Brain microvascular endothelial cell (primary cell): ENCODE measurements around the gene MYH9.

Experiments
- DNase-seq: peaks from one replicate; pipeline ENCODE4 v3.0.0-alpha.2; 2020
- H3K27ac ChIP-seq: fragments of 250-450 bp; sonication (Bioruptor Pico); 2 replicates; pipeline ENCODE4 v1.5.1; 2020; ENCODE audit warnings: mild to moderate bottlenecking, moderate library complexity
- H3K27me3 ChIP-seq: fragments of 250-450 bp; sonication (Bioruptor Pico); replicated peaks from 2 replicates; pipeline ENCODE4 v1.5.1; 2020; ENCODE audit warnings: mild to moderate bottlenecking
- H3K36me3 ChIP-seq: fragments of 250-450 bp; sonication (Bioruptor Pico); replicated peaks from 2 replicates; pipeline ENCODE4 v1.5.1; 2020; ENCODE audit warnings: mild to moderate bottlenecking
- H3K4me3 ChIP-seq: 2 replicates; pipeline ENCODE4 v1.5.1; 2011; ENCODE audit warnings: low read depth, mild to moderate bottlenecking, control low read depth, low read length, moderate library complexity
- CTCF ChIP-seq: IDR thresholded peaks from 2 replicates; pipeline ENCODE4 v1.5.1; 2011; ENCODE audit warnings: low read depth, mild to moderate bottlenecking, moderate library complexity, low read length, control low read depth, inconsistent platforms; ENCODE audit errors: missing control alignments
- in situ Hi-C: cut with HindIII; loops from 2 replicates; pipeline ENCODE4 v1.10.0; 2017; ENCODE audit warnings: low sequenced_read_pairs, low pct_ligation_motif_present

Gene MYH9

GRCh38 chr22:36376265-36376664 is 11.5 kb downstream of the MYH9 start:
- no peak for DNase-seq
- Histone ChIP-seq H3K4me3 (no peak overlapping the region), H3K36me3 (peaks cover 81% of the 10 kb centered on the region), H3K27me3 (no peaks in the 10 kb centered on the region), H3K27ac (no peak overlapping the region)
- TF ChIP-seq CTCF: no peak
- in situ Hi-C loops: no loop called here

- DNase-seq: no peak
- in situ Hi-C loops: no loop called here
- Histone ChIP-seq H3K36me3 (peaks cover 75% of the 10 kb centered on the region), H3K27me3 (no peaks in the 10 kb centered on the region), H3K27ac (peak overlapping the region; percentile 21), H3K4me3 (no peak overlapping the region)
- no peak for TF ChIP-seq CTCF
These were observed 12.4 kb downstream of the MYH9 start for GRCh38 chr22:36375071-36375980.

- Histone ChIP-seq H3K36me3 (peaks cover 73% of the 10 kb centered on the region), H3K4me3 (no peak overlapping the region), H3K27me3 (no peaks in the 10 kb centered on the region), H3K27ac (peak overlapping the region; percentile 21)
- no peak for TF ChIP-seq CTCF
- no peak for DNase-seq
- in situ Hi-C loops: no loop called here
These were observed 13.2 kb downstream of the MYH9 start for GRCh38 chr22:36374603-36375024.

GRCh38 chr22:36373258-36373579 is 14.5 kb downstream of the MYH9 start:
- Histone ChIP-seq H3K27ac (no peak overlapping the region), H3K4me3 (no peak overlapping the region), H3K36me3 (peaks cover 71% of the 10 kb centered on the region), H3K27me3 (no peaks in the 10 kb centered on the region)
- in situ Hi-C loops: no loop called here
- no peak for TF ChIP-seq CTCF
- no peak for DNase-seq

- peaks cover 70% of the 10 kb centered on the region for H3K36me3 ChIP-seq
- no peak overlapping the region for H3K4me3 ChIP-seq
- no peak for DNase-seq
- H3K27ac ChIP-seq: peak overlapping the region; percentile 63
- in situ Hi-C loops: no loop called here
- TF ChIP-seq CTCF: no peak
- H3K27me3 ChIP-seq: no peaks in the 10 kb centered on the region
These were observed 15.8 kb downstream of the MYH9 start for GRCh38 chr22:36371920-36372319.
